ENCODE measurements around the gene HELZ. TPM values are rescaled to one million over a fixed set of nuclear protein-coding genes. Genes with fewer than 3 reads are reported as not detected.

HELZ gene
- total and polyA plus RNA-seq, 2 of the 8 experiments (the other 6 are each of a cell fraction or from before 2014, with no cell fraction given): 10.0 to 48.7 TPM

DNA sequence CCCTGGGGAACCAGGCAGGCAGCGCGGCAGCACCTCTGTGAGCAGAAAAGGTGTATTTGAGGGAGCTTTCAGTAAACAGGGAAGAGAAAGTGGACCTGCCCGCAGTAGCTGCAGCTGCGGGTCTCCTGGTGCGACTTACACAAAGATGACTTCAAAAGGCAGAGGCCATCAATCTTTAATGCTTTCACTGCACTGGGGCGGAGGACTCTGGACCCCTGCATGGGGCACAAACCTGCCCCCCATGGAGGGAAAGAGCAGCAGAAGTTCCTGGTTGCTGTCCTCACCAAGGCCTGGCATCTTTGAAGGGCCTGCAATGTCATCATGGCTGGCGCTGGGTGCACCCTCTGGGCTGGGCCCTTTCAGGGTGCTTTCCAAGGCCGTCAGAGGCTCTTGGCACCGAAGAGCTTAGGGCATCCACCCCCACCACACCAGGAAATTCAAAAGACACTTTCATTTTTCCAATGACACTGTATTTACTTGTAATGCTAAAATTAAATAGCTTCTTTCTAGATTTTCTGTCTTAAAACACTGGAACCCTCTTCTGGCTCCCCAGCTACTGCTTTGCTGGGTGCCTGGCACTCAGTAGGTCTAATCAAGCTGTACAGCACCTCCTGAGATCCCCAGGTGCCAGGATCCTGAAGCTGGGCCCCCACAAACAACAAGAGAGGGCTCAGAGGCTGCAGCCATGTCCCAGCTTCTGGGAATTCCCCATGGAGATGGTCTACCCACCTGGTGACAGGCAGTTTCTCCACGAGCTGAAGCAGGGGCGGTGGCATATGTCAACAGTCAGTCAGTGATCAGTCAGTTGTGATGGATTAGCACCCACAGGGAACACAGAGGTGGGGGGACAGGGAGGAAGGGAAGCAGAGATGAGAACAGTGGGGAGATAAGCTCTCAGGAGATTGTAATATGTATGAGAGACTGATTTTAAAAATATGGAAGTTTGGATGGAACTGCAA lies 202.8 kb downstream of the HELZ start:
- no peaks in the 10 kb centered on the region for H3K27me3 ChIP-seq (replicated peaks in 1 of 4; ENCODE audit: control insufficient read depth in 3 of 4, extremely low read depth in 1 of 4, insufficient read depth in 3 of 4, low read length in 3 of 4)
- no peak overlapping the region for H3K4ac ChIP-seq (replicated peaks; ENCODE audit: insufficient read length, low read depth, low read length)
- no peak overlapping the region for H3K18ac ChIP-seq (ENCODE audit: extremely low read depth, low read length)
- ChIA-PET POLR2A (ENCODE audit: partially characterized antibody) (no interaction called here), CTCF (ENCODE audit: partially characterized antibody) (interaction anchor here (0.6 to 1.7 kb wide), 6 partner anchors 13 to 149 kb away, joined by 3 to 15 read pairs (median 3); no protein-coding TSS in a partner anchor)
- no peaks in the 10 kb centered on the region for H3K79me2 ChIP-seq (ENCODE audit: control insufficient read depth in 1 of 2, insufficient read depth in 2 of 2, low read length in 2 of 2)
- H3K23me2 ChIP-seq (ENCODE audit: low read depth, low read length): no peaks in the 10 kb centered on the region
- no peak overlapping the region for H3K23ac ChIP-seq (ENCODE audit: insufficient read length)
- FAIRE-seq: no peak
- DNase-seq (ENCODE audit: low read depth in 1 of 2, low spot score in 2 of 2): no peak
- H2BK20ac ChIP-seq (ENCODE audit: low read length): no peak overlapping the region
- no peaks in the 10 kb centered on the region for H4K20me1 ChIP-seq (replicated peaks in 1 of 2; ENCODE audit: control insufficient read depth in 1 of 2, insufficient read depth in 2 of 2, low read length in 2 of 2)
- H2BK5ac ChIP-seq (ENCODE audit: low read depth, low read length): no peak overlapping the region
- H4K5ac ChIP-seq (ENCODE audit: insufficient read length, low read depth, low read length): no peak overlapping the region
- H3K9ac ChIP-seq (replicated peaks in 1 of 4; ENCODE audit: extremely low read depth in 1 of 4, low read depth in 3 of 4, low read length in 3 of 4): no peak overlapping the region
- WGBS, 2 experiments (ENCODE audit: extremely low coverage in 1 of 2, insufficient coverage in 1 of 2, insufficient read length in 1 of 2, insufficient replicate concordance in 2 of 2, low coverage in 1 of 2, low lambda C conversion rate in 2 of 2, missing lambda C conversion rate in 1 of 2): 87% methylated on average over 11 of the region's 11 CpGs; no CpG with 5 or more reads in 1 of the 2 experiments
- no peak overlapping the region for H3K56ac ChIP-seq (replicated peaks; ENCODE audit: insufficient read length, low read depth, low read length)
- H3K36me3 ChIP-seq (ENCODE audit: control insufficient read depth in 2 of 4, insufficient read depth in 4 of 4, low read length in 3 of 4): no peaks in the 10 kb centered on the region; a peak in 1 of 8 replicates
- no peak overlapping the region for H2AFZ ChIP-seq (ENCODE audit: low read length)
- no peak overlapping the region for H2AK5ac ChIP-seq (ENCODE audit: low read depth, low read length)
- no peak overlapping the region for H3K4me3 ChIP-seq (ENCODE audit: extremely low read depth in 1 of 4, insufficient read depth in 2 of 4, low read depth in 3 of 4, low read length in 4 of 4)
- H2BK120ac ChIP-seq (replicated peaks; ENCODE audit: low read depth, low read length): no peak overlapping the region
- no peak overlapping the region for H2BK15ac ChIP-seq (ENCODE audit: low read length)
- H3K79me1 ChIP-seq (ENCODE audit: low read depth, low read length): no peaks in the 10 kb centered on the region
- H4K91ac ChIP-seq (replicated peaks; ENCODE audit: insufficient read length, low read length): no peak overlapping the region
- no peak overlapping the region for H3K4me2 ChIP-seq (ENCODE audit: insufficient read depth in 1 of 2, low read depth in 2 of 2, low read length in 2 of 2)
- H3K4me1 ChIP-seq (replicated peaks in 1 of 4; ENCODE audit: control insufficient read depth in 3 of 4, insufficient read depth in 4 of 4, low read length in 3 of 4): 0 out of 7 replicates have a peak, but pooled peaks cover 0 to 3% (median under 1%) of the 10 kb centered on the region in 4 experiments
- no peak overlapping the region for H2BK12ac ChIP-seq (ENCODE audit: low read depth, low read length)
- no peak overlapping the region for H3K27ac ChIP-seq (ENCODE audit: low read depth, low read length)
- no peak overlapping the region for H3K14ac ChIP-seq (ENCODE audit: insufficient read length)
- no peak overlapping the region for H4K8ac ChIP-seq (ENCODE audit: extremely low read depth, insufficient read depth, low read length)
- H3K9me3 ChIP-seq (ENCODE audit: insufficient read depth in 2 of 2, low read depth in 1 of 2, low read length in 1 of 2): peaks cover 0 to 1% of the 10 kb centered on the region in 2 experiments; a peak in 1 of 4 replicates
- no peak for TF ChIP-seq MAFK (IDR thresholded peaks at IDR 0.05; ENCODE audit: low read depth, low read length)
- no peak for TF ChIP-seq TEAD4 (IDR thresholded peaks at IDR 0.05; ENCODE audit: low read depth, low read length)
